Astrocyte (in vitro differentiated cells and primary cell): ENCODE results near the gene GOPC. TPM values are rescaled to one million over a fixed set of nuclear protein-coding genes. Genes with fewer than 3 reads are reported as not detected.

Source experiments
- DNase-seq: peaks from one replicate; pipeline ENCODE4 v3.0.0-alpha.2; 2010; ENCODE audit warnings: low read depth
- FAIRE-seq: peaks from 2 replicates; lab custom pipeline; 2011; peaks lifted over from hg19 to GRCh38; lab: Jason Lieb, UNC
- H2AFZ ChIP-seq: 2 replicates; pipeline ENCODE4 v1.6.0; 2012; ENCODE audit warnings: low read depth, low read length, inconsistent platforms
- H3K27ac ChIP-seq: 2 replicates; pipeline ENCODE4 v1.5.1; 2011; ENCODE audit warnings: low read depth, low read length, inconsistent platforms
- H3K27me3 ChIP-seq: 2 replicates; pipeline ENCODE4 v1.6.0; 2011; ENCODE audit warnings: low read length, inconsistent platforms; ENCODE audit not compliant: insufficient read depth
- H3K36me3 ChIP-seq: 2 replicates; pipeline ENCODE4 v1.5.1; 2011; ENCODE audit warnings: low read length, inconsistent platforms; ENCODE audit not compliant: insufficient read depth
- H3K4me1 ChIP-seq: 2 replicates; pipeline ENCODE4 v1.5.1; 2011; ENCODE audit warnings: low read length, inconsistent platforms; ENCODE audit not compliant: insufficient read depth
- H3K4me2 ChIP-seq: 2 replicates; pipeline ENCODE4 v1.6.0; 2012; ENCODE audit warnings: low read length, inconsistent platforms
- H3K4me3 ChIP-seq: 2 replicates; pipeline ENCODE4 v1.5.1; 2011; ENCODE audit warnings: low read depth, mild to moderate bottlenecking, low read length, inconsistent platforms; ENCODE audit not compliant: insufficient read depth
- H3K79me2 ChIP-seq: 2 replicates; pipeline ENCODE4 v1.6.0; 2012; ENCODE audit warnings: mild to moderate bottlenecking, low read length, inconsistent platforms; ENCODE audit not compliant: insufficient read depth
- H3K9ac ChIP-seq: 2 replicates; pipeline ENCODE4 v1.6.0; 2012; ENCODE audit warnings: mild to moderate bottlenecking, low read length, inconsistent platforms
- H3K9me3 ChIP-seq: 2 replicates; pipeline ENCODE4 v1.5.1; 2012; ENCODE audit warnings: low read depth, mild to moderate bottlenecking, low read length, inconsistent platforms; ENCODE audit not compliant: insufficient read depth
- H4K20me1 ChIP-seq: 2 replicates; pipeline ENCODE4 v1.6.0; 2012; ENCODE audit warnings: low read length, inconsistent platforms; ENCODE audit not compliant: insufficient read depth
- H3K27ac Mint-ChIP-seq: one replicate; pipeline ENCODE4 v1.8.0; 2021; ENCODE audit warnings: mild to moderate bottlenecking, mixed read lengths; ENCODE audit not compliant: unreplicated experiment
- H3K27me3 Mint-ChIP-seq: one replicate; pipeline ENCODE4 v1.8.0; 2021; ENCODE audit warnings: low read depth, mixed read lengths; ENCODE audit not compliant: unreplicated experiment
- H3K36me3 Mint-ChIP-seq: one replicate; pipeline ENCODE4 v1.8.0; 2021; ENCODE audit warnings: low read depth, mixed read lengths; ENCODE audit not compliant: unreplicated experiment
- H3K4me1 Mint-ChIP-seq: one replicate; pipeline ENCODE4 v1.8.0; 2021; ENCODE audit warnings: low read depth, mixed read lengths; ENCODE audit not compliant: unreplicated experiment
- H3K4me3 Mint-ChIP-seq: one replicate; pipeline ENCODE4 v1.8.0; 2021; ENCODE audit warnings: mild to moderate bottlenecking, moderate library complexity, mixed read lengths; ENCODE audit not compliant: unreplicated experiment
- H3K9me3 Mint-ChIP-seq: one replicate; pipeline ENCODE4 v1.8.0; 2021; ENCODE audit warnings: mild to moderate bottlenecking, mixed read lengths; ENCODE audit not compliant: unreplicated experiment
- CTCF ChIP-seq: IDR thresholded peaks from 2 replicates; pipeline ENCODE4 v1.5.1; 2011; ENCODE audit warnings: low read depth, mild to moderate bottlenecking, inconsistent platforms, low read length, moderate library complexity; ENCODE audit not compliant: insufficient read depth
- EZH2 ChIP-seq: IDR thresholded peaks from 2 replicates; pipeline ENCODE4 v1.6.1; 2012; ENCODE audit warnings: mild to moderate bottlenecking, low read length, inconsistent platforms; ENCODE audit not compliant: insufficient read depth
- total RNA-seq: library from RNA; stranded (reverse); gene quantifications from 2 replicates; pipeline ENCODE4 v1.2.1, GENCODE V29; 2021

Gene GOPC
- total RNA-seq, 1 donor from 2014 or later = 45.0 TPM

GRCh38 chr6:117568247-117568646 is 34.1 kb downstream of the GOPC start:
- no peaks in the 10 kb centered on the region for H3K4me1 ChIP-seq
- no peak for DNase-seq
- H3K4me3 Mint-ChIP-seq = no peak overlapping the region
- H3K9me3 ChIP-seq = no peaks in the 10 kb centered on the region
- peaks cover 3% of the 10 kb centered on the region for H3K36me3 Mint-ChIP-seq
- H3K27me3 ChIP-seq = no peaks in the 10 kb centered on the region
- H4K20me1 ChIP-seq = peaks cover 28% of the 10 kb centered on the region
- no peak overlapping the region for H3K4me3 ChIP-seq
- H3K27me3 Mint-ChIP-seq = no peaks in the 10 kb centered on the region
- peaks cover 31% of the 10 kb centered on the region for H3K79me2 ChIP-seq
- peaks cover 70% of the 10 kb centered on the region for H3K36me3 ChIP-seq
- H2AFZ ChIP-seq = no peak overlapping the region
- H3K4me1 Mint-ChIP-seq = peaks cover 3% of the 10 kb centered on the region
- H3K4me2 ChIP-seq = no peak overlapping the region
- no peak overlapping the region for H3K9ac ChIP-seq
- no peak for FAIRE-seq
- no peak overlapping the region for H3K27ac Mint-ChIP-seq
- H3K27ac ChIP-seq = no peak overlapping the region
- no peaks in the 10 kb centered on the region for H3K9me3 Mint-ChIP-seq
- TF ChIP-seq EZH2 = no peak
- no peak for TF ChIP-seq CTCF

DNA sequence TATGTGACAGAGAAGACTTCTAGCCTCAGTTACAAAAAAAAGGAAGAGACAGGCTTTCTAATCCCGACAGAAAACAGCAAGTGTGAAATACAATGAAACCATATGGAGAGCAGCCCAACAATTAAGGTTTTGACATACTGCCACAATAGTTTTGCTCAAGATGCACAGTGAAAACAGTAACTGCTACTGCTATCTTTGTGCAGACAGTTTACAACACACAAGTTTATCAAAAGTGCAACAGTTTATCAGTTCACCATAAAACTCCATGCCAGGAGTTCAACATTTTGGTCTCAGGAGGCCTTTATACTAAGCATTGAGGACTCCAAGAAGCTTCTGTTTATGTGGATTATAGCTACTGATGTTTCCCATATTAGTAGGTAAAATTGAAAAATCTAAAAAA is 37.6 kb downstream of the GOPC start:
- peaks cover 11% of the 10 kb centered on the region for H4K20me1 ChIP-seq
- no peak overlapping the region for H2AFZ ChIP-seq
- TF ChIP-seq CTCF (no peak), EZH2 (no peak)
- no peak overlapping the region for H3K27ac ChIP-seq
- Mint-ChIP-seq H3K4me1 (peaks cover 8% of the 10 kb centered on the region), H3K9me3 (no peaks in the 10 kb centered on the region), H3K4me3 (no peak overlapping the region), H3K27me3 (no peaks in the 10 kb centered on the region), H3K27ac (no peak overlapping the region), H3K36me3 (no peaks in the 10 kb centered on the region)
- FAIRE-seq = no peak
- H3K4me3 ChIP-seq = no peak overlapping the region
- H3K9ac ChIP-seq = no peak overlapping the region
- H3K79me2 ChIP-seq = peaks cover 10% of the 10 kb centered on the region
- DNase-seq = no peak
- peaks cover 10% of the 10 kb centered on the region for H3K4me1 ChIP-seq
- no peaks in the 10 kb centered on the region for H3K27me3 ChIP-seq
- peaks cover 65% of the 10 kb centered on the region for H3K36me3 ChIP-seq
- no peak overlapping the region for H3K4me2 ChIP-seq
- no peaks in the 10 kb centered on the region for H3K9me3 ChIP-seq

- H4K20me1 ChIP-seq = peaks cover 2% of the 10 kb centered on the region
- no peak overlapping the region for H3K4me3 Mint-ChIP-seq
- DNase-seq = peak; percentile 63
- no peaks in the 10 kb centered on the region for H3K27me3 ChIP-seq
- H3K9ac ChIP-seq = no peak overlapping the region
- no peak overlapping the region for H3K4me3 ChIP-seq
- H3K9me3 ChIP-seq = no peaks in the 10 kb centered on the region
- H3K27me3 Mint-ChIP-seq = no peaks in the 10 kb centered on the region
- H3K4me2 ChIP-seq = peak overlapping the region; percentile 9
- peaks cover 31% of the 10 kb centered on the region for H3K36me3 ChIP-seq
- peaks cover 8% of the 10 kb centered on the region for H3K79me2 ChIP-seq
- H2AFZ ChIP-seq = no peak overlapping the region
- no peaks in the 10 kb centered on the region for H3K36me3 Mint-ChIP-seq
- peak overlapping the region; percentile 50 for H3K27ac ChIP-seq
- peaks cover 10% of the 10 kb centered on the region for H3K4me1 ChIP-seq
- peaks cover 8% of the 10 kb centered on the region for H3K4me1 Mint-ChIP-seq
- H3K27ac Mint-ChIP-seq = peak overlapping the region; percentile 31
- no peaks in the 10 kb centered on the region for H3K9me3 Mint-ChIP-seq
- FAIRE-seq = peak; percentile 45
- TF ChIP-seq CTCF (no peak), EZH2 (no peak)
Observed at GRCh38 chr6:117561128-117561527, 41.2 kb downstream of the GOPC start.
